ENCODE measurements around the gene EGLN1. TPM values are rescaled to one million over a fixed set of nuclear protein-coding genes. Genes with fewer than 3 reads are reported as not detected.

Gene EGLN1
- total RNA-seq, 3 donors from 2014 or later, result 49.3 to 61.1 (median 55.0) TPM

DNA sequence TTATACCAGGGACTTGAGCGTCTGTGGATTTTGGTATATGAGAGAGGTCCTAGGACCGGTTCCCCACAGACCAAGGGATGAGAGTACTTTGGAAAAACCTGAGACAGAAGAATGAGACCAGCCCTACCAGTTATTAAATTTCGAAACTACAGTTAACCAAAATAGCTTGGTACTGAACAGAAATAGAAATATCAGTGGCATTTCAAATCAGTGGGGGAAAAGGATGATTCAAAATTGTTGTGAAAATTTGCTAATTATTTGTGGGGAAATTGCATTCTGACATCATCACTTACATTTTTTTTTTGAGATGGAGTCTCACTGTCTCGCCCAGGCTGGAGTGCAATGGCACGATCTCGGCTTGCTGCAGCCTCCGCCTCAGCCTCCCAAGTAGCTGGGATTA is 92.6 kb downstream of the EGLN1 start:
- DNase-seq (no peak), ATAC-seq (no peak)
- no peaks in the 10 kb centered on the region for H3K36me3 ChIP-seq (ENCODE audit: low read depth)
- intact Hi-C loops (cut with DNase I, micrococcal nuclease), result no loop called here
- no peak overlapping the region for H3K4me3 ChIP-seq
- TF ChIP-seq, protein P1, sequence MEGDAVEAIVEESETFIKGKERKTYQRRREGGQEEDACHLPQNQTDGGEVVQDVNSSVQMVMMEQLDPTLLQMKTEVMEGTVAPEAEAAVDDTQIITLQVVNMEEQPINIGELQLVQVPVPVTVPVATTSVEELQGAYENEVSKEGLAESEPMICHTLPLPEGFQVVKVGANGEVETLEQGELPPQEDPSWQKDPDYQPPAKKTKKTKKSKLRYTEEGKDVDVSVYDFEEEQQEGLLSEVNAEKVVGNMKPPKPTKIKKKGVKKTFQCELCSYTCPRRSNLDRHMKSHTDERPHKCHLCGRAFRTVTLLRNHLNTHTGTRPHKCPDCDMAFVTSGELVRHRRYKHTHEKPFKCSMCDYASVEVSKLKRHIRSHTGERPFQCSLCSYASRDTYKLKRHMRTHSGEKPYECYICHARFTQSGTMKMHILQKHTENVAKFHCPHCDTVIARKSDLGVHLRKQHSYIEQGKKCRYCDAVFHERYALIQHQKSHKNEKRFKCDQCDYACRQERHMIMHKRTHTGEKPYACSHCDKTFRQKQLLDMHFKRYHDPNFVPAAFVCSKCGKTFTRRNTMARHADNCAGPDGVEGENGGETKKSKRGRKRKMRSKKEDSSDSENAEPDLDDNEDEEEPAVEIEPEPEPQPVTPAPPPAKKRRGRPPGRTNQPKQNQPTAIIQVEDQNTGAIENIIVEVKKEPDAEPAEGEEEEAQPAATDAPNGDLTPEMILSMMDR (IDR thresholded peaks at IDR 0.05), result no peak
- H3K4me1 ChIP-seq (ENCODE audit: low read depth), result peaks cover 10% of the 10 kb centered on the region
- H3K9me3 ChIP-seq, result no peaks in the 10 kb centered on the region

DNA sequence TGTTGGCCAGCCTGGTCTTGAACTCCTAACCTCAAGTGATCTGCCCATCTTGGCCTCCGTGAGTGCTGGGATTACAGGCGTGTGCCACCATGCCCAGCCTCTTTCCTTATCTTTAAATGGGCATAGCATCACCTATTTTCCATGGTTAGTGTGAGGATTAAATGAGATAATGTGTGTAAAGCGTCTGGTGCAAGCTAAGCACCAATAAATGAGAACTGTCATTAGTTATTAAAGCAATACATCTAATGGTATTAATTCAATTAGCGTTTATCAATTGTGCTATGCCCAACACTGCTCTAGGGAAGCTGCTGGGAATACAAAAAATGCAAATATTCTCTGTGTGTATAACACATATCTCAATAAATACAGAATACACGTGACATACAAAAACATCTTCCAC is 94.5 kb downstream of the EGLN1 start:
- intact Hi-C loops (cut with DNase I, micrococcal nuclease), result no loop called here
- ATAC-seq (no peak), DNase-seq (no peak)
- TF ChIP-seq, protein P1 (IDR thresholded peaks at IDR 0.05), result no peak
- Histone ChIP-seq H3K9me3 (no peaks in the 10 kb centered on the region), H3K4me3 (no peak overlapping the region), H3K36me3 (ENCODE audit: low read depth) (no peaks in the 10 kb centered on the region), H3K4me1 (ENCODE audit: low read depth) (no peaks in the 10 kb centered on the region)

DNA sequence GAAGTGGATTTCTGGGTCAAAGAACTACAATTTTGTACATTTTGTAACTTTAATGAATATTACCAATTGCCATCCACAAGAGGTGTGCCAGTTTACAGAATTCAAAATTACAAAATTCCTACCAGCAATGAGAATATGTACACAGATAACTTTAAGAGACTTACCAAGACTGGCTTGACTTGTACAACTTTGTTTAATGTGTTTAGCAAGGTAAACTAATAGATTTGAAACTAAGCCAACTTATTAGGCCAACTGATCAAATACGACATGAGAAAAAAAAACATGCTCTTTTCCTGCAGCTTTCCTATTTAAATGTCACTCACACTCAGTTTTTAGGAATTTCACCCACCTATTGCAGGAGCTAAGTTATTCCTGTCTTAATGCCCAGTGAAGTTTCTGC is 95.8 kb downstream of the EGLN1 start:
- no peak for DNase-seq
- H3K4me3 ChIP-seq, result no peak overlapping the region
- intact Hi-C loops (cut with DNase I, micrococcal nuclease), result no loop called here
- no peak for ATAC-seq
- no peaks in the 10 kb centered on the region for H3K9me3 ChIP-seq
- no peaks in the 10 kb centered on the region for H3K4me1 ChIP-seq (ENCODE audit: low read depth)
- TF ChIP-seq, protein P1 (IDR thresholded peaks at IDR 0.05), result no peak
- no peaks in the 10 kb centered on the region for H3K36me3 ChIP-seq (ENCODE audit: low read depth)

DNA sequence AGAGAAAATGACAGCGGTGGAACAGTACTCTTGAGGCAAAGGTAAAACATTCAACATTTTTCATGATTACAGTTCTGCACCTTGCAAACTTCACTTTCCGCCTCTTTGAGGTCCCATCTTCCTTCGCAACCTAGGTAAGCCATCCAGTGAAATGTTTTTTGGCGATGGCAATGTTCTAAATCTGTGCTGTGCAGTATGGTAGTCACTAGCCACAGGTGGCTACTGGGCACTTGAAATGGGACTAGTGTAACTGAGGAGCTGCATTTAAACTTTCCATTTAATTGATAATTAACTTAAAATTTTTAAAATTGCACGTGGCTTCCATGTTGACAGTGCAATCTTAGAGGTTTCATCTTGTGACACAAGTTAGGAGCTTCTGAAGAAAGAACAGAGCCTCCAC is 97.4 kb downstream of the EGLN1 start:
- ATAC-seq (no peak), DNase-seq (no peak)
- TF ChIP-seq, protein P1 (IDR thresholded peaks at IDR 0.05), result no peak
- H3K9me3 ChIP-seq, result no peaks in the 10 kb centered on the region
- no peaks in the 10 kb centered on the region for H3K36me3 ChIP-seq (ENCODE audit: low read depth)
- no peak overlapping the region for H3K4me3 ChIP-seq
- intact Hi-C loops (cut with DNase I, micrococcal nuclease), result no loop called here
- H3K4me1 ChIP-seq (ENCODE audit: low read depth), result no peaks in the 10 kb centered on the region

DNA sequence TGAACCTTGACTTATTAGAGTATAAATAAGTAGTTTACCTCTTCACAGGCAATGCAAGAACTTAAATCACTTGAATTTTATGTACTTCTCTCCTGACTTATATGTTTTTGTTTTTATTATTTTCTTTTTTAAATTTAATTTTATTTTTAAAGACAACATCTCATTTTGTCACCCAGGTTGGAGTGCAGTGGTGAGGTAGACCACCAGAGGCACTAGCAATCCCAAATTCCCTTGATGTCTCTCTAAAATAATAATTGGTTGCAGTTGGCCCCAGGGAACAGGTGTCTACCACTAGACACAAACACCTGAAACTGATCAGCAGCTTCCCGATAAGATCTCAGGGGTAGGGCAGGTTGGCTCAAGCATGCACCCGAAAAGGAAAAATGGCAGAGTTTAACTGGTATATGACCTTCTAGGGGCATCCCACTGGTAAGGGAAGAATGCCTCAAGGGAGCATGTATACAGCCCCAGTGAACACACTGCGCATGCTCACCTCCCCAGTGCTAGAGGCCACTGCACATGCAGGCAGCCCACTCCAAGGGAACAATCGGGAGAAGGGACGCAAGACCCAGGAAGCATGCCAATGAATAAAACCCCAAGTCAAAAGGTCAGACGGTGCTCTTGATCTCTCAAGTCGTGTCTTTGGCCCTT is 99.1 kb downstream of the EGLN1 start:
- Histone ChIP-seq H3K4me3 (no peak overlapping the region), H3K36me3 (ENCODE audit: low read depth) (no peaks in the 10 kb centered on the region), H3K4me1 (ENCODE audit: low read depth) (no peaks in the 10 kb centered on the region), H3K9me3 (no peaks in the 10 kb centered on the region)
- intact Hi-C loops (cut with DNase I, micrococcal nuclease), result no loop called here
- ATAC-seq (no peak), DNase-seq (no peak)
- TF ChIP-seq, protein P1 (IDR thresholded peaks at IDR 0.05), result no peak

DNA sequence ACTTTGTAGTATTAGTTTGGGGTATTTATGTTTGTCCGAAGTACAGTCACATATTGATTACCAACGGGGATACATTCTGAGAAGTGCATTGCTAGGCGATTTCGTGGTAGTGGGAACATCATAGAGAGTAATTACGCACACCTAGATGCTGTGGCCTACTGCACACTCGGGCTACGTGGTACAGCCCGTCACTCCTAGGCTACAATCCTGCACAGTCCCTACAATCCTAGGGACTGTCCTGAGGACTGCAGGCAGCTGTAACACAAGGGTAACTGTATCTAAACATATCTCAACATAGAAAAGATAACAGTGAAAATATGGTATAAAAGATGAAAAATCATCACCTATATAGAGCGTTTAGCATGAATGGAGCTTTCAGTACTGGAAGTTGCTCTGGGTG is 103.0 kb downstream of the EGLN1 start:
- ATAC-seq, result no peak
- no peaks in the 10 kb centered on the region for H3K4me1 ChIP-seq (ENCODE audit: low read depth)
- no peaks in the 10 kb centered on the region for H3K36me3 ChIP-seq (ENCODE audit: low read depth)
- DNase-seq, result no peak
- H3K4me3 ChIP-seq, result no peak overlapping the region
- TF ChIP-seq, protein P1 (IDR thresholded peaks at IDR 0.05), result no peak
- intact Hi-C loops (cut with DNase I, micrococcal nuclease), result no loop called here
- no peaks in the 10 kb centered on the region for H3K9me3 ChIP-seq
